OCI-LY3 (cell line): ENCODE measurements around the gene NTRK1.

Experiments
- EZH2phosphoT487 ChIP-seq: fragments of 200-600 bp; shearing (Covaris generic); IDR thresholded peaks from 2 replicates; pipeline ENCODE4 v1.6.1; 2018; ENCODE audit warnings: antibody characterized with exemption, mixed run types, low read depth
- TF ChIP-seq, protein P1 (sequence below): fragments of 200-600, 300-600 bp; sonication (generic); IDR thresholded peaks from 2 replicates; pipeline ENCODE4 v1.5.1; 2014; ENCODE audit warnings: antibody characterized with exemption, low read length, low read depth

DNA sequence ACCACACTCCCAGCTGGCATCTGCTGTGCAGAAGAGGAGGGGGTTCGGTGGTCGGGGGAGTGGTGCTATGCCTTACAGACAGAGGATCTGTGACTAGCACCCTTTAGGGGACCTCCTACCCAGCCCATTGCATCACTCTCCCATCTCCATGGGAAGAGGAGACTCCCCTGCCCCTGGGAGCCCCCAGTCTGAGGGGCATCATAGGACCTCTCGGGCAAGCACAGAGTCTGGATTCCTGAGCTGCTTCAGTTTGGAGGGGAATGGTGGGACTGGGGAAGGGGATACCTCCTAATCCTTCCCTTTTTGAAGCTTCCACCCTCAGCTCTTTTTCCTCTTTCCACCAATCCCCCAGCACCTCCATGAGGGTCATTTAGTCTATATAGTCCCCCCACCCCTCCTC, 3.1 kb upstream of the NTRK1 start:
- TF ChIP-seq, protein P1, sequence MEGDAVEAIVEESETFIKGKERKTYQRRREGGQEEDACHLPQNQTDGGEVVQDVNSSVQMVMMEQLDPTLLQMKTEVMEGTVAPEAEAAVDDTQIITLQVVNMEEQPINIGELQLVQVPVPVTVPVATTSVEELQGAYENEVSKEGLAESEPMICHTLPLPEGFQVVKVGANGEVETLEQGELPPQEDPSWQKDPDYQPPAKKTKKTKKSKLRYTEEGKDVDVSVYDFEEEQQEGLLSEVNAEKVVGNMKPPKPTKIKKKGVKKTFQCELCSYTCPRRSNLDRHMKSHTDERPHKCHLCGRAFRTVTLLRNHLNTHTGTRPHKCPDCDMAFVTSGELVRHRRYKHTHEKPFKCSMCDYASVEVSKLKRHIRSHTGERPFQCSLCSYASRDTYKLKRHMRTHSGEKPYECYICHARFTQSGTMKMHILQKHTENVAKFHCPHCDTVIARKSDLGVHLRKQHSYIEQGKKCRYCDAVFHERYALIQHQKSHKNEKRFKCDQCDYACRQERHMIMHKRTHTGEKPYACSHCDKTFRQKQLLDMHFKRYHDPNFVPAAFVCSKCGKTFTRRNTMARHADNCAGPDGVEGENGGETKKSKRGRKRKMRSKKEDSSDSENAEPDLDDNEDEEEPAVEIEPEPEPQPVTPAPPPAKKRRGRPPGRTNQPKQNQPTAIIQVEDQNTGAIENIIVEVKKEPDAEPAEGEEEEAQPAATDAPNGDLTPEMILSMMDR: no peak
- TF ChIP-seq EZH2phosphoT487: no peak
